Stimulated activated CD4-positive, alpha-beta T cell treated with anti-CD3 and anti-CD28 coated beads, Interleukin-15, amount 100 ng/mL, for 48 hours (primary cell): ENCODE measurements around the gene TMEM208.

ENCODE experiments used
- DNase-seq, 2 donors: peaks; one replicate each; pipeline ENCODE4 v3.0.0-alpha.2; 2020; ENCODE audit warnings: low read depth in 2 of 2

The TMEM208 gene

GRCh38 chr16:67249178-67250044 is 22.5 kb downstream of the TMEM208 start:
- DNase-seq, result no peak

- DNase-seq, result no peak
Measured at GRCh38 chr16:67250045-67250327, 23.1 kb downstream of the TMEM208 start.

- no peak for DNase-seq
Measured at GRCh38 chr16:67252609-67253497, 25.9 kb downstream of the TMEM208 start.

- DNase-seq, result no peak
Measured at GRCh38 chr16:67254801-67255552, 28.0 kb downstream of the TMEM208 start.

- DNase-seq, result no peak
Measured at GRCh38 chr16:67255553-67256221, 28.8 kb downstream of the TMEM208 start.

GRCh38 chr16:67256701-67257230 is 29.8 kb downstream of the TMEM208 start:
- no peak for DNase-seq

- no peak for DNase-seq
Measured at GRCh38 chr16:67257486-67258160, 30.7 kb downstream of the TMEM208 start.

- DNase-seq, result no peak
Measured at GRCh38 chr16:67258161-67258835, 31.4 kb downstream of the TMEM208 start.

GRCh38 chr16:67259705-67260104 is 32.8 kb downstream of the TMEM208 start:
- no peak for DNase-seq

- DNase-seq, result no peak
Measured at GRCh38 chr16:67260426-67261063, 33.6 kb downstream of the TMEM208 start.

GRCh38 chr16:67263201-67263600 is 36.3 kb downstream of the TMEM208 start:
- no peak for DNase-seq

- no peak for DNase-seq
Measured at GRCh38 chr16:67264277-67264676, 37.3 kb downstream of the TMEM208 start.

GRCh38 chr16:67264866-67265265 is 37.9 kb downstream of the TMEM208 start:
- DNase-seq, result no peak

GRCh38 chr16:67265834-67266233 is 38.9 kb downstream of the TMEM208 start:
- no peak for DNase-seq

- DNase-seq, result no peak
Measured at GRCh38 chr16:67268136-67268579, 41.2 kb downstream of the TMEM208 start.

- DNase-seq, result no peak
Measured at GRCh38 chr16:67269766-67270165, 42.8 kb downstream of the TMEM208 start.

- DNase-seq, result no peak
Measured at GRCh38 chr16:67270931-67271338, 44.0 kb downstream of the TMEM208 start.

GRCh38 chr16:67271446-67271845 is 44.5 kb downstream of the TMEM208 start:
- DNase-seq, result no peak

GRCh38 chr16:67275321-67275720 is 48.4 kb downstream of the TMEM208 start:
- no peak for DNase-seq
